HG02571 (cell line): Measurements from ENCODE around the gene HEPHL1.
"Not testable (repeated sequence)": the region's sequence is repeated elsewhere in the genome, so short reads cannot be mapped to it uniquely, and the experiment has no call there.

Experiments used
- ATAC-seq: cut with Tn5 transposase; IDR thresholded peaks from one replicate; pipeline ENCODE4 v1.9.1; 2021; ENCODE audit warnings: mild to moderate bottlenecking, moderate library complexity; ENCODE audit not compliant: unreplicated experiment

HEPHL1 gene

DNA sequence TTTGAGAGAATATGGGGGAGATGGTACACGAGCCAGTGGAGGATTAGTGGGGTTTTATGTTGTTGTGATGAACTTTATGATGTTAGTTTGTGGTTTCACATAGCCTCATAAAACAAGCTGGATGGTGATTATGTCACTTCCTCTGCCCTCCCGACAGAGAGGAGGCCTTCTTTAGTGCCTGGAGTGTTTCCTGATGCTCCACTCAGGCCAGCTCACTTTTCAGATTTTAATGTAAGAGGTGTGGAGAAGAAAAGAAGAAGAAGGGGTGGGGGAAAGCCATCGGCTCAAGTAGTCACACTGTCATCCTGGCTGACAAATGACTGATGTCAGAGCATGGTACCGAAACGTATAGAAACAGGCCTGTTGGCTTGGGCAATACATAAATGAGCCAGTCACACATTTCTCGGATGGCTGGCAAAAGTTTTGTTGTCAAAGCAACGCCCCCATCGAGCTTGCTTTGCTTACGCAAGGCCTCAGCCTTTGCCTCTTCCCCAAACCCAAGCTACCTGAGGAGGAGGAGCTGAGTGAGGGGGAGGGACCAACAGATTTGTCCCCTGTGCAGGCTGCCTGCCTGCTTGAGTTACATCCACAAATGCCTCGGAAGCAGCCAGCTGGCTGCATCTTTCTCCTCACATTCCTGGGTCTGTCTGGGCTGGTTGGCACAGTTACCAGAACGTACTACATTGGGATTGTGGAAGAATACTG, at the start of gene HEPHL1:
Gene HEPHL1, plus strand, starts transcription at position 578 of the 705 bp plus-strand sequence. Its CDS starts 15 bp downstream, at position 593.
- no peak for ATAC-seq

DNA sequence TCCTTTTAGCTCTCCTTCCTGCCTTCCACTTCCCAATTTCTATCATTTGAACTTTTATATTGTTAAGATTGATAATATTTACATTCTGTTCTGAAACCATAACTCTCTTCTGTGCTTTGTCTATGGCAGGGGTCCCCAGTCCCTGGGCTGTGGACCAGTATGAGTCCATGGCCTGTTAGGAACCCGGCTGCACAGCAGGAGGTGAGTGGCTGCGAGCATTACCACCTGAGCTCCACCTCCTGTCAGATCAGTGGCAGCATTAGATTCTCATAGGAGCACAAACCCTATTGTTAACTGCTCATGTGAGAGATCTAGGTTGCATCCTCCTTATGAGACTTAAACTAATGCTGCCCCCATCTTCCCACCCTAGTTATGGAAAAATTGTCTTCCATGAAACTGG, 48.4 kb upstream of the HEPHL1 start:
- no peak for ATAC-seq

DNA sequence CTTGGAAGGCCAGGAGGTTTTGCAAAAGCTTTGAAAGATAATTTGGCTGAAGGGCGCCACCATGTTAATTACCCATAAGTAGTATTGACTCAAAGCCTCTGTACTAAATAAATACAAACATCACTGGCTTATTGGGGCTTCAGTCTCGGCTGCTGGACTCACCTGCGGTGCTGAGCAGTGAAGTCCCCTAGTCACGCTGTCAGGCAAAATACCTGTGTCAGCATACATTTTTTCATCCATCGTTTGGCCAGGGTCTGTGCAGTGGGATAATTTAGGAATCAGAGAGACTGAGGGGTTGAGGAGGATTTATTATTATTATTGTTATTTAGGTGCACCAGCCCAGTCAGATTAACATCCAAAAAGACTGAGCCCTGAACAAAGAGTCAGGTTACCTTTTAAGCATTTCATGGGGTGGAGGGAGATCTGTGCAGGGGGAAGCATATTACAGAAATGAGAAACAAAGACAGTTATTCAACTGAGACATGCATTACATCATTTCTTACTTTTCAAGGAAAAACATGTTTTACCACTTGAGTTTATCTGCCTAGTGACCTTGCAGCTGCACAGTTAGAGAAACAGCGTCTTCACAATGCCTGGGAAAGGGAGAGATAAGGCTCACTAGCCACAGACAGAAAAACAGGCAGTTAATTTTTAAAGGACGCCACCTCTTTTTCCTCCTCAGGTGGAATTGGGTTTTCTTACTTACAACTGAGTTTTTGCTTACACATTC, 47.7 kb upstream of the HEPHL1 start:
- not testable (repeated sequence) for ATAC-seq

DNA sequence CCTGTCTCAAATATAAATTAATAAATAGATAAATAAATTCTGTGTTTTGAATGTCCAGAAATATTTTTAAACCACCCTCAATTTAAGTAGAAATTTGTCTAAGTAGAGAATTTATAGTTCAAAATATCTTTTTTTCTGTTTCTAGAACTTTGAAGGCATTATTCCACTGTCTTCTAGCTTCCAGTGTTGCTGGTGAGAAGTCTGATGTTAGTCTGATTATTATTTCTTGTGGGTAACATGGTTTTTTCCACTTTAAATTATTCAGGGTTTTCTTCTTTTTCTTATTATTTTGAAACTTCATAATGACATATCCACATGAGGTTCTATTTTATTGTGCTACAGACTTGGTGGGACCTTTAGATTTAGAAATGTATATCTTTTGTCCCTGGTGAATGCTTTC, 46.4 kb upstream of the HEPHL1 start:
- no peak for ATAC-seq

- not testable (repeated sequence) for ATAC-seq
These were observed 44.4 kb upstream of the HEPHL1 start for GRCh38 chr11:93976577-93977254.

DNA sequence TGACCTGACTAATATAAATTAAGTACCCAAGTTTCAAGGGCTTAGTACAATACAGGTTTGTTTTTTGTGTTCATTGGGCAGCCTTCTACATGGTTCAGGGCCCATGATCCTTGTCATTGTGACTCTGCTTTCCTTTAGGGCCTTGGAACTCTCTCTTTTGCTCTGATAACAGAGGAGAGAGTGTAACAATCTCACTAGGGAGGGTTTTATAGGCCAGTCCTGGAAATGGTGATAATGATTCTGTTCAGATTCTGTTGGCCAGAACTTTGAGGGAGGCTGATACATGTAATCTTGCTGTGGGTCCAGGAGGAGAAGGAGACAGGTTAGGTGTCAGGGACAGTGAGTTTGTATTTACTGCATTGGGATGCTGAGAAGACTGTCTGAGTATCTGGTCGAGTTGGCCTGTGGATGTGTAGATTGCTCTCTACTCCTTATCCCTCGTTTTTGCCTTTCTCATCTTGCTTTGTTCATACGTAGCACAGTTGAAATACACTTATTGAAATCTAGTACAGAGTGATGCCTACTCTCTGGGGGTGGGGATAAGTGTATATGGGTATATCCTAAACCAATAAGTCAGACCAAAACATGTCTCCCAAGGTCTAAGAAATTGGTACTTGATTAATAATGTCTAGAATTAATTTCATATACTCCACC, 37.5 kb upstream of the HEPHL1 start:
- no peak for ATAC-seq

DNA sequence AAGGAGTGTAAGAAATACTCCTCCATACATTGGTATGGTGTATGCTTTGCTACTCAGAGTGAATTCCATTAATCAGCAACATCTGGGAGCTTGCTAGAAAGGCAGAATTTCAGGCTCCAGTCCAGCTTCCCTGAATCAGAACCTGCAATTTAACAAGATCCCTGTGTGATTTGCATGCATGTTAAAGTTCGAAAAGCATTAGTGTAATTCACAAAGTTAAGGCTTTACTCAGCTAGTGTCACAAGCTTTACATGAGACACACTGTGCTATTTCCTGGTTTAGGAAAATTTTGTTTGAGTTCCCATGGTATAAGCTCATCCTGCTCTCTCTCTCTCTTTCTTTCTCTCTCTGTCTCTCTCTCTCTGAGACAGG, 37.0 kb upstream of the HEPHL1 start:
- no peak for ATAC-seq

- no peak for ATAC-seq
These were observed 36.2 kb upstream of the HEPHL1 start for GRCh38 chr11:93984936-93985335.

- no peak for ATAC-seq
These were observed 34.4 kb upstream of the HEPHL1 start for GRCh38 chr11:93986716-93987115.

- no peak for ATAC-seq
These were observed 32.7 kb upstream of the HEPHL1 start for GRCh38 chr11:93988455-93988854.

DNA sequence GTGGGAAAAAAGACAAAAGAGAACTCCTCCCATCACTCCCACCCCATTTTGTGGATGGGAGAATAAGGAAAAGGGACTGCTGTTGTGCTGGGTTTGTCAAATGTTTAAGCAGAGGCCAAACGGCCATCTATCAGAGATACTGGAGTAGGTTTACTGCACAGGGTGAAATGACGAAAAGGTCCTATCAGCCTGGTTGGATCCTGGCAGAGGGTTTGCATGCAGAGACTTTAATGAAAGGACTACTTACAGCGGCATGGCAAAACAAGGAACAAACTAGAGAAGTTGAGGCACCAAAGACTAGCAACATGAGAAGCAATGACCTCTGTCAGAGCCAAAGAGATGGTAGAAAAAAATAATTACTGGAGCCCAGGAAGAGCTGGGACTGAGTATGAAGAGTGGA, 32.2 kb upstream of the HEPHL1 start:
- ATAC-seq: no peak

- no peak for ATAC-seq
These were observed 27.4 kb upstream of the HEPHL1 start for GRCh38 chr11:93993747-93994146.

DNA sequence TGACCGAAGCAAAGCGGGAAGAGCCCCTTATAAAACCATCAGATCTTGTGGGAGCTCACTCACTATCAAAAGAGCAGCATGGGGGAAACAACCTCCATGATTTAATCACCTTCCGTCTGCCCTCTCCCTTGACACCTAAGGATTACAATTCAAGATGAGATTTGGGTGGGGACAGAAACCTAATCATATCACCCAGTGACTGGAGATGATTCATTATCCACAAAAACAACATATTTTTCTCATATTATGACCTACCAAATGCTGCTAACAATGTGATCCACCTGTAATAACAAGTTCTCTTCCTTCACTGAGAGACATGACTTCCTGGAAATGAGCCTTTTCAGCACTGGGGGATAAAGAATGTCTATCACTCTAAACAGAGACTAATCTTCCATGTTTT, 23.4 kb upstream of the HEPHL1 start:
- ATAC-seq: no peak

DNA sequence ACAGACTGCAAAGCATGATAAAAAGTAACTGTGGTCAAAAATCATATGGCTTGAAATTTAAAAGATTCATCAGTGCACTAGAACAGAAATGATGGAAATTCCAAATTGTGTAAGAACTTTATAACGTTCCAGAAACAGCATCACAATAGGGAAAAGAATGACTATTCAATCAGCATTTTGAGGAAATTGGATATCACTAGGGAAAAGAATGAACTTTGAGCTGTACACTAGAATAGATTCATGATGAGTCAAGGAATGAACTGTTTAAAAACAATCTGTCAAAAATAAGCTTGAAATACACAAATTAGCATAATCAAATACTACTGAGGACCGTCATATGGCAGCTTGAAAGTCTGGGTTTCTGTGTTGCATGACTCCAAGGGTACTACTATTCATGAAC, 20.5 kb upstream of the HEPHL1 start:
- no peak for ATAC-seq

DNA sequence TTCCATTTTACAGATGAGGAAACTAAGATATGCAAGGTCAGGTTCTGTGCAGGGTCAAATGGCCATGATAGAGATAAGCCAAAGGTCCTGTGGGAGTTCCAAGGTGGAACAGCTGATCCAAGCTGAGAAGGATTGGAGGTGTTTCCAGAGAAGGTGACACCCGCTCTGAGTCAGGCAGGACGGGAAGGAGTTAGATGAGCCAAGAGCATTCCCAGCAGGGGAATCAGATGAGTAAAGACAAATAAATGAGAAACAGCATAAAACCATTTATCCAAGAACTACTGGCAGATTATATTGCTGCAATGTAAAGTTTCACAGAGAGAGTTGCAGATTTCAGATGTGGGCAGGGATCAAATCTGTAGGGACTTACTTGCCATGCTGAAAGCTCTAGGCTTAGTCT, 18.9 kb upstream of the HEPHL1 start:
- no peak for ATAC-seq

DNA sequence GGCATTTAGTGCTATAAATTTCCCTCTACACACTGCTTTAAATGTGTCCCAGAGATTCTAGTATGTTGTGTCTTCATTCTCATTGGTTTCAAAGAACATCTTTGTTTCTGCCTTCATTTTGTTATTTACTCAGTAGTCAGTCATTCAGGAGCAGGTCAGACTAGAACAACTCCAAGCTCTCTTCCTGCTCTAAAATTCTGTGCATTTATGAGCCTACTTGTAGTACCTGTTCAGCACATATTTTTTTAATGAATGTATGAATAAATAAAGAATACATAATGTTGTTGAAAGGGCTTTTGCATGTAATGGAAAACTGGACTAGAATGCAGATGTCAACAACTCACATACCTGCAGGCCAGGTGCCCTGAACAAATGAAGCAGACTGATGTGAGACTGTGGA, 13.7 kb upstream of the HEPHL1 start:
- no peak for ATAC-seq

GRCh38 chr11:94007906-94008305, 13.2 kb upstream of the HEPHL1 start:
- no peak for ATAC-seq

DNA sequence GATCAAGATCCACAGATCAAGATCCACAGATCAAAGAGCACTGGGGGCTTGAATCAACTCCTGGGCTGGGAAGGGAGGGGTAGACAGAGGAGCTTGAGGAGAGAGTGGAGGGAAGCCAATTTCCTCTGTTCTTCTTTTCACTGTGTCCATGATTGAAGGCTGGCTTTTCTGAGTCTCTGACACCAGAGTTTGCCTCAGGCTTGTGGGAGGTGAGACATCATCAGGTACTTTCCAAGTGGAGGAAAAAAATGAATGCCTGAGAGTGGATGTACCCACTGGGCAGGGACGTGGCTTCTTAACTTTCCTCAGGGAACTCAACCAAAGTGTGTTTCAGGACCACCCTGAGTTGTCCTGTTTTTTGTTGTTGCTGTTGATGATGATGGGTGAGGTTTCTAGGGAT, 11.0 kb upstream of the HEPHL1 start:
- ATAC-seq: no peak

DNA sequence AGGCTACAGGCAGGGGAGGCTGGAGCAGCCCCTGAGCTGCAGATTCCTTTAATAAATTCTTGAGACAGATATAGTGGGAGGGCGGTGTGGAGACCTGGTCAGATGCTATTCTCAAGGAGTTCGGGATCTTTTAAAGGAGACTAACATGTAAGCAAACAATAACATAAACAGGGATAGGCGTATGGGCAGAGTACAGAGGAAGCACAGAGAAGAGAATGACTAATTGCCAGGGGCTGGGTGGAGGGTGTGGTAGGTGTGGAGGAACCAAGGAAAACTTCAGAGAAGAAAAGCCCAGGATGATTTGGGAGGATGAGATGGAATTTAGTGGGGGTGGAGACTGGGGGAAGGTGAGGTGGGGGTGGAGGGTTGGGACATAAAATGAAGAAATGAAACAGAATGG, 9.7 kb upstream of the HEPHL1 start:
- no peak for ATAC-seq

- no peak for ATAC-seq
These were observed 3.7 kb upstream of the HEPHL1 start for GRCh38 chr11:94017446-94017845.

- no peak for ATAC-seq
These were observed 2.4 kb upstream of the HEPHL1 start for GRCh38 chr11:94018721-94019120.

GRCh38 chr11:94023856-94024255, 2.7 kb downstream of the HEPHL1 start:
- ATAC-seq: no peak
